ENCODE data around the gene PTPRD. TPM values are rescaled to one million over a fixed set of nuclear protein-coding genes. Genes with fewer than 3 reads are reported as not detected.

The PTPRD gene
- total RNA-seq, 1 experiment from 2014 or later, result 32.5 TPM

GRCh38 chr9:9299134-9299533 lies 1313.7 kb downstream of the PTPRD start:
- H3K79me1 ChIP-seq (ENCODE audit: insufficient read depth, low read depth, low read length, poor library complexity, severe bottlenecking), result no peaks in the 10 kb centered on the region
- H3K18ac ChIP-seq (ENCODE audit: insufficient read length, low read depth, low read length), result no peak overlapping the region
- no peak overlapping the region for H2AK5ac ChIP-seq (ENCODE audit: insufficient read length, low read length)
- H3K56ac ChIP-seq (ENCODE audit: insufficient read length, low read depth, low read length), result no peak overlapping the region
- no peak overlapping the region for H3K27ac ChIP-seq (ENCODE audit: insufficient read length, low read depth, low read length)
- no peak overlapping the region for H4K91ac ChIP-seq (ENCODE audit: insufficient read length, low read depth, low read length)
- no peaks in the 10 kb centered on the region for H3K4me1 ChIP-seq (ENCODE audit: insufficient read depth, low read length)
- no peak overlapping the region for H3K4ac ChIP-seq (ENCODE audit: low read depth, low read length)
- Mint-ChIP-seq H3K4me3 (no peak overlapping the region), H3K27me3 (ENCODE audit: low read depth) (no peaks in the 10 kb centered on the region), H3K36me3 (ENCODE audit: insufficient read depth in 1 of 3, low read depth in 3 of 3) (no peaks in the 10 kb centered on the region), H3K27ac (no peak overlapping the region), H3K9me3 (no peaks in the 10 kb centered on the region), H3K4me1 (no peaks in the 10 kb centered on the region)
- no peak overlapping the region for H3K14ac ChIP-seq (ENCODE audit: insufficient read depth, low read length)
- no peak overlapping the region for H3K9ac ChIP-seq (ENCODE audit: extremely low read depth, insufficient read length, low read length)
- no peak overlapping the region for H2BK5ac ChIP-seq (ENCODE audit: insufficient read length, low read length)
- H2BK20ac ChIP-seq (ENCODE audit: low read depth, low read length, poor library complexity, severe bottlenecking), result no peak overlapping the region
- H2AFZ ChIP-seq (ENCODE audit: low read length), result no peak overlapping the region
- H3K27me3 ChIP-seq (ENCODE audit: insufficient read depth, low read length), result no peaks in the 10 kb centered on the region
- no peak overlapping the region for H3T11ph ChIP-seq (ENCODE audit: low read length)
- no CpG with 5 or more reads among the region's 1 CpG for WGBS (ENCODE audit: extremely low coverage, insufficient read length, low lambda C conversion rate)
- H3K9me3 ChIP-seq (ENCODE audit: control insufficient read depth, low read depth, low read length), result no peaks in the 10 kb centered on the region
- H2BK12ac ChIP-seq (ENCODE audit: insufficient read length, low read depth, low read length), result no peak overlapping the region
- no peak overlapping the region for H3K23ac ChIP-seq (ENCODE audit: insufficient read length, low read depth, low read length)
- TF ChIP-seq CTCF (conservative IDR thresholded peaks at IDR 0.05), result peak; percentile 35; the same call in 1 of the 3 replicates
- H2BK15ac ChIP-seq (ENCODE audit: low read depth, low read length), result no peak overlapping the region
- no peak for DNase-seq
- H3K23me2 ChIP-seq (ENCODE audit: insufficient read length, low read depth, low read length, poor library complexity, severe bottlenecking), result no peaks in the 10 kb centered on the region
- no peak overlapping the region for H2BK120ac ChIP-seq (ENCODE audit: low read depth, low read length, poor library complexity, severe bottlenecking)
- H4K20me1 ChIP-seq (ENCODE audit: control insufficient read depth, insufficient read depth, insufficient read length), result no peaks in the 10 kb centered on the region
- no peak overlapping the region for H3K4me2 ChIP-seq (ENCODE audit: insufficient read depth, insufficient read length, low read length)
- no peak overlapping the region for H4K8ac ChIP-seq (replicated peaks; ENCODE audit: insufficient read length, low read depth, low read length)
- H3K79me2 ChIP-seq (ENCODE audit: insufficient read depth, low read length), result no peaks in the 10 kb centered on the region
- no peak overlapping the region for H4K5ac ChIP-seq (ENCODE audit: insufficient read length, low read depth, low read length)

Data from H9 (cell line).